Cardiac muscle cell (in vitro differentiated cells and primary cell): ENCODE results near the gene HOXB7. TPM values are rescaled to one million over a fixed set of nuclear protein-coding genes. Genes with fewer than 3 reads are reported as not detected.

Source experiments
- DNase-seq, 2 donors: peaks; one replicate each; pipeline versions ENCODE4 v3.0.0 to v3.0.0-alpha.2; 2010 to 2017; ENCODE audit warnings: low read depth in 1 of 2, low spot score in 1 of 2
- H3K27ac ChIP-seq: fragments of 200-600 bp; sonication (generic); 2 replicates; pipeline ENCODE4 v1.5.1; 2016
- H3K27me3 ChIP-seq: fragments of 200-600 bp; sonication (generic); 2 replicates; pipeline ENCODE4 v1.6.0; 2016; ENCODE audit warnings: control low read depth
- H3K36me3 ChIP-seq: fragments of 200-600 bp; sonication (generic); 2 replicates; pipeline ENCODE4 v1.5.1; 2016; ENCODE audit warnings: control low read depth
- H3K4me1 ChIP-seq: fragments of 200-600 bp; sonication (generic); 2 replicates; pipeline ENCODE4 v1.8.1; 2017; ENCODE audit warnings: low read depth, mild to moderate bottlenecking, mixed run types
- H3K4me3 ChIP-seq: fragments of 200-600 bp; sonication (generic); 2 replicates; pipeline ENCODE4 v1.5.1; 2016; ENCODE audit warnings: mild to moderate bottlenecking
- H3K9me3 ChIP-seq: fragments of 200-600 bp; sonication (generic); 2 replicates; pipeline ENCODE4 v1.5.1; 2017; ENCODE audit warnings: low read depth, mild to moderate bottlenecking, control low read depth
- polyA plus RNA-seq: library from polyadenylated mRNA; unstranded; fragments of >200 nt; fragmentation: Nextera tagmentation; extraction: Ambion mirVana; gene quantifications from 2 replicates; pipeline ENCODE4 v1.2.1, GENCODE V29; 2016
- total RNA-seq: library from RNA; depleted of rRNA; stranded (reverse); fragments of >200 nt; gene quantifications from 2 replicates; pipeline ENCODE4 v1.2.3, GENCODE V29; 2016
- TF ChIP-seq, protein P1 (sequence below): IDR thresholded peaks from 2 replicates; pipeline ENCODE4 v1.5.1; 2012; ENCODE audit warnings: low read depth, mild to moderate bottlenecking, low read length

Gene HOXB7
- total and polyA plus RNA-seq, 2 experiments from 2014 or later: not detected

DNA sequence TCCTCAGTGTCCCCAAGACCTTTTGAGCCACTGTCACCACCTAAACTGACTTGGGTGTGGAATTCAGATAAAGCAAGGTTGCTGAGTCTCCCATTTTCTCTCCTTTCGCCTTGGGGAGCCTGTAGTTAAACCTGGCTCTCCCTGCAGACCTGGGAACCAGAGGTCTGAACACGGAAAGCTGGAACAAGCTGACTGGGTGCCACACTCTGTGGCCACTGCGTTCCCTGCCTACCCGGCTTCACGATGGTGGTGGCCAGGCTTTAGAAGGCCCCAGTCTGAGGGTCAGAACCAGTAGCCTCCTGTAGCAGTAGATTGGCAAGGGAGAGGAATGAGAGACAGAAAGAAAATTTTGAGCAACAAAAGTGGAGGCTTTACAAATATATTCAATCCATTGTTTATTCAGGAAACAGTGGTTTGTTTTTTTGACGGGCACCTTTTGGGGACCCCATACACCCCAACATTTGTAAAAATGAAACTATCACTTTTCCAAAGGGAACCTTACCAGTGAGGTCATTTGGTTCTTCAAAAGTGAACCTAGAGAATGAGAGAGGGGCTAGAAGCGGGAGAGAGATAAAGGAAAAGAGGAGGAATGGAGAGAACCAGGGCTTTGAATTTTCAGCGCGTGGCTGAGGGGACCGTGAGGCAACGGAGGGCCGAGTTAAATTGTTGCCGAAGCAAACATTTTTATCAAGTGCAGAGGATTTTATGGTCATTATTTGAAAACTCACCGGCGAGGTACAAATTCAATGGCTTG lies 6.1 kb upstream of the HOXB7 start:
- Histone ChIP-seq H3K4me3 (no peak overlapping the region), H3K4me1 (peaks cover 12% of the 10 kb centered on the region), H3K9me3 (no peaks in the 10 kb centered on the region), H3K27ac (no peak overlapping the region), H3K36me3 (no peaks in the 10 kb centered on the region), H3K27me3 (peaks cover 100% of the 10 kb centered on the region)
- TF ChIP-seq, protein P1, sequence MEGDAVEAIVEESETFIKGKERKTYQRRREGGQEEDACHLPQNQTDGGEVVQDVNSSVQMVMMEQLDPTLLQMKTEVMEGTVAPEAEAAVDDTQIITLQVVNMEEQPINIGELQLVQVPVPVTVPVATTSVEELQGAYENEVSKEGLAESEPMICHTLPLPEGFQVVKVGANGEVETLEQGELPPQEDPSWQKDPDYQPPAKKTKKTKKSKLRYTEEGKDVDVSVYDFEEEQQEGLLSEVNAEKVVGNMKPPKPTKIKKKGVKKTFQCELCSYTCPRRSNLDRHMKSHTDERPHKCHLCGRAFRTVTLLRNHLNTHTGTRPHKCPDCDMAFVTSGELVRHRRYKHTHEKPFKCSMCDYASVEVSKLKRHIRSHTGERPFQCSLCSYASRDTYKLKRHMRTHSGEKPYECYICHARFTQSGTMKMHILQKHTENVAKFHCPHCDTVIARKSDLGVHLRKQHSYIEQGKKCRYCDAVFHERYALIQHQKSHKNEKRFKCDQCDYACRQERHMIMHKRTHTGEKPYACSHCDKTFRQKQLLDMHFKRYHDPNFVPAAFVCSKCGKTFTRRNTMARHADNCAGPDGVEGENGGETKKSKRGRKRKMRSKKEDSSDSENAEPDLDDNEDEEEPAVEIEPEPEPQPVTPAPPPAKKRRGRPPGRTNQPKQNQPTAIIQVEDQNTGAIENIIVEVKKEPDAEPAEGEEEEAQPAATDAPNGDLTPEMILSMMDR: no peak
- no peak for DNase-seq

DNA sequence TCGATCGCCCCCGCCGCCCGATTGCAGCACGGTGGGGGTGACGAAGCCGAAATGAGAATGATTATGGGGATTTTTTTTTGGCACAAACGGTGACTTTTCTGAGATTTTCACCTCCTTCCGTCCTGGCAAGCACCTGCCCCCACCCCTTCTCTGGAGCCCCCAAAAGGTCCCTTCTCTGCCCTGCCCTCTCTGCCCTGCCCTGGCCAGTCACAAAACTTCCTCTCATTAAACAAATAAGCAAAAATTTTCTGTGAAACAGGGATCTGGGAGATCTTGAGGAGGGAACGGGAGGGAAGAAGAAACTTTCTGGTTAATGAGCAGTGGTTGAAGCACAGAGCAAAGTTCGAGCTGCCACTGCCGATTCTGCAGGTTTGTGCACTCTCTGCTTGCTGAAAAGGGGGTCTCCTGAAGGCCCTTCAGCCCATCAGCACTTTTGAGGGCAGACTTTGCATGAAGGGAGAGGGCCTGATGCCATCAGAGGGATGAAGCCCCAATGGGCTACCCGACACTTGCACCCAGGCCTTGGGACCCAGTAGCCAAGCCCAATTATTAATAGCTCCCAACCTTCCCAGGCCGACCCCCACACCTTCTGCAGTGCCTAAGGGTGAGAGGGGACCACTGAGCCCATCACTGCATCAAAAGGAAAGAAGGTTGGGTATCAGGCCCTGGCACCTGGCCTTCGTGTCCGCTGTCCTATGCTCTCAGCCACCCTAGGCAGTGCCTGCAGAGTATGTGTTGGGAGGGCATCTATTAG lies 5.3 kb upstream of the HOXB7 start:
- peaks cover 100% of the 10 kb centered on the region for H3K27me3 ChIP-seq
- peaks cover 12% of the 10 kb centered on the region for H3K4me1 ChIP-seq
- no peak overlapping the region for H3K4me3 ChIP-seq
- no peak overlapping the region for H3K27ac ChIP-seq
- H3K9me3 ChIP-seq: no peaks in the 10 kb centered on the region
- TF ChIP-seq, protein P1: no peak
- no peaks in the 10 kb centered on the region for H3K36me3 ChIP-seq
- no peak for DNase-seq

- TF ChIP-seq, protein P1: no peak
- Histone ChIP-seq H3K4me3 (no peak within 1 kb of the TSS), H3K27me3 (peaks cover 100% of the 10 kb centered on the region), H3K27ac (no peak within 1 kb of the TSS), H3K9me3 (no peaks in the 10 kb centered on the region), H3K4me1 (peaks cover 12% of the 10 kb centered on the region), H3K36me3 (no peaks in the 10 kb centered on the region)
- no peak for DNase-seq
Observed at GRCh38 chr17:48615047-48615962, 4.5 kb upstream of the HOXB7 start, which contains the start of gene HOXB8. HOXB8 (minus strand) TSS chr17:48615292; CDS start chr17:48614704, 588 bp downstream.

DNA sequence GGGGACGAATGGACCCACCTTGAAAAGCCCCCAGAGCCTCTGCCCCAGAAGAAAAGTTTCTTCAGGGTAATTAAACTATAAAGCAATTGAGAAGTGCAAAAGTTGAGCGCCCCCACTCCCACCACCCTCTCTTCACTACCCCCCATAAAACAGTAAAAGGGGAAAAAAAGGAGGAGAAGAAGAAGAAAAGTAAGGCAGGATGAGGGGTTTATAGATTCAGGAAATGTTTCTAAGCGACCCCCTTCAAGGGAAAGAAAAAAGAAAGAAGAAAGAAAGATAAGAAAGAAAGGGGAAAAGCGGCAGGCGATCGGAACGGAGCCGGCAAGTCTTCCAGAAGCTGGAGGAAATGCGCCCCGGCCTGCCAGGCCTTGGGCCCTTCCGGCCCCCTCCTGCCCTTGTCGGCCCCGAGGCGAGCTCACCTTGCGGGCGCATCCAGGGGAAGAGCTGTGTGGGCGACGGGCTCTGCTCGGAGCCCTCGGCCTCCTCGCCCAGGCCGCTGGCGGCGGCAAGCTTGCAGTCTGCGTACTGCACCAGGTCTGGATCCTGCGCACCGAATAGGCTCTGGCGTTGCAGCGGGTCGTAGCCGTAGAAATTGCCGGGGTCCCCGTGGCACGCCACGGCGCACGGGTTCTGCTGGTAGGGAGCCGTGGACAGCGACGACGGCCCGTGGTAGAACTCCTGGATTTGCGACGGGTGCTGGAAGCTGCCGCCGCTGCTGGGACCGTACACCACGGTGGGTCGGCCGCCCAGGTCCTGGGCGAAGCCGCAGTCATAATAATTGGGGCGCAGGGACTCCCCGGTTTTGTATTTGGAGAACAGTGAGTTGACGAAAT lies 3.3 kb upstream of the HOXB7 start:
- TF ChIP-seq, protein P1: no peak
- H3K27ac ChIP-seq: no peak overlapping the region
- no peak overlapping the region for H3K4me3 ChIP-seq
- H3K4me1 ChIP-seq: peaks cover 8% of the 10 kb centered on the region
- H3K9me3 ChIP-seq: no peaks in the 10 kb centered on the region
- peaks cover 100% of the 10 kb centered on the region for H3K27me3 ChIP-seq
- no peak for DNase-seq
- H3K36me3 ChIP-seq: no peaks in the 10 kb centered on the region
